Activated CD4-positive, alpha-beta memory T cell treated with anti-CD3 and anti-CD28 coated beads, Interleukin-2, amount 10 ng/mL, durations not matched to agents 7 days and 5 days (primary cell): ENCODE data around the gene CDKN2A. TPM values are rescaled to one million over a fixed set of nuclear protein-coding genes. Genes with fewer than 3 reads are reported as not detected.

Experiments used
- CTCF ChIA-PET: fragments of 350-600 bp; sonication (Branson Sonifier 250); formaldehyde crosslinking; loops from one replicate; lab custom pipeline; 2021; ENCODE audit warnings: antibody characterized with exemption, inconsistent platforms; lab: Charles Lee
- POLR2A ChIA-PET: fragments of 350-600 bp; sonication (Branson Sonifier 250); formaldehyde crosslinking; loops from one replicate; lab custom pipeline; 2021; ENCODE audit warnings: antibody characterized with exemption; lab: Charles Lee
- DNase-seq: peaks from one replicate; pipeline ENCODE4 v3.0.0-alpha.2; 2020
- H3K27ac Mint-ChIP-seq: one replicate; pipeline ENCODE4 v1.8.0; 2021; ENCODE audit warnings: mild to moderate bottlenecking, mixed read lengths
- H3K27me3 Mint-ChIP-seq: one replicate; pipeline ENCODE4 v1.8.0; 2021; ENCODE audit warnings: mixed read lengths
- H3K36me3 Mint-ChIP-seq: one replicate; pipeline ENCODE4 v1.8.0; 2021; ENCODE audit warnings: low read depth, mixed read lengths
- H3K4me1 Mint-ChIP-seq: one replicate; pipeline ENCODE4 v1.8.0; 2021; ENCODE audit warnings: mixed read lengths
- H3K4me3 Mint-ChIP-seq: one replicate; pipeline ENCODE4 v1.8.0; 2021; ENCODE audit warnings: mild to moderate bottlenecking, mixed read lengths
- H3K9me3 Mint-ChIP-seq: one replicate; pipeline ENCODE4 v1.8.0; 2021; ENCODE audit warnings: mixed read lengths
- total RNA-seq, 2 experiments: library from RNA; stranded (reverse); gene quantifications; one replicate each; pipeline ENCODE4 v1.2.3, GENCODE V29; 2021

CDKN2A gene
- total RNA-seq, 2 experiments from 2014 or later, result 19.4 to 23.2 TPM

DNA sequence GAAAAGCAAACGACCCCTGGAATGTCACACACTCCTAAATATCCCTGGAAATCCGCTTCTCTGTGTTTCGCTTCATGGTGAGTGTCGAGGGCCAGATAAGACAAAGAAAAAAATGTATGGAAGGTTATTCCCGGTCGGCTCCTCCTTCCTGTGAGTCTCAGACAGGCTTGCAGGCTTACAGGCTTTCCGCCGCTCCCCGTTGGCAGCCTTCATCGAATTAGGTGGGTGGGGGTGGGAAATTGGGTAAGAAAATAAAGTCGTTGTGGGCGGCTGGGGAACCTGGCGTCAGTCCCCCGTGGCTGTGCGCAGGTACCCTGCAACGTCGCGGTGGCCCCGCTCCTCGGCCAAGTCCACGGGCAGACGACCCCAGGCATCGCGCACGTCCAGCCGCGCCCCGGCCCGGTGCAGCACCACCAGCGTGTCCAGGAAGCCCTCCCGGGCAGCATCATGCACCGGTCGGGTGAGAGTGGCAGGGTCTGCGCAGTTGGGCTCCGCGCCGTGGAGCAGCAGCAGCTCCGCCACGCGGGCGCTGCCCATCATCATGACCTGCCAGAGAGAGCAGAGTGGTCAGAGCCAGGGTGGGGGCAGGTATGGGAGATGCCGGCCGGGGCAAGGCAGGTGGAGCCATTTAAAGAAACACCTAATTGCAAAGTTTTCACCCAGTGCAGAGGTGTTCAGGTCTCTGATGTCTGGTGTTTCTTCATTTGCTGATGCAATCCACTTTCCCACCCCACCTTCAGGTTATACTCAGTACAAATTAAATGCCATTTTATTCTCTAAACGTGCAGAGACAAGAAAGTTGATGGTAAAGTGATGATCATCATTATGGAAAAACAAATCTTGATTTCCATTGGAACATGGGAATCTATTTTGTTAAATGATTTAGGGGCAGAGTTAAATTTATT lies 11.8 kb upstream of the CDKN2A start:
- Mint-ChIP-seq H3K36me3 (peaks cover 21% of the 10 kb centered on the region), H3K9me3 (no peaks in the 10 kb centered on the region), H3K4me3 (peak overlapping the region; percentile 9), H3K27ac (no peak overlapping the region), H3K4me1 (peaks cover 33% of the 10 kb centered on the region), H3K27me3 (peaks cover 64% of the 10 kb centered on the region)
- no peak for DNase-seq
- CTCF ChIA-PET, result interaction anchor here (1.0 to 4.4 kb wide), 8 partner anchors 9 to 192 kb away, joined by 3 to 99 read pairs (median 41); partner anchors contain the start of genes CDKN2A and CDKN2B-AS1
- POLR2A ChIA-PET, result interaction anchor here (3.2 kb wide), 1 partner anchor 12 kb away, joined by 29 read pairs; the partner anchor contains the start of genes CDKN2A and CDKN2B-AS1

DNA sequence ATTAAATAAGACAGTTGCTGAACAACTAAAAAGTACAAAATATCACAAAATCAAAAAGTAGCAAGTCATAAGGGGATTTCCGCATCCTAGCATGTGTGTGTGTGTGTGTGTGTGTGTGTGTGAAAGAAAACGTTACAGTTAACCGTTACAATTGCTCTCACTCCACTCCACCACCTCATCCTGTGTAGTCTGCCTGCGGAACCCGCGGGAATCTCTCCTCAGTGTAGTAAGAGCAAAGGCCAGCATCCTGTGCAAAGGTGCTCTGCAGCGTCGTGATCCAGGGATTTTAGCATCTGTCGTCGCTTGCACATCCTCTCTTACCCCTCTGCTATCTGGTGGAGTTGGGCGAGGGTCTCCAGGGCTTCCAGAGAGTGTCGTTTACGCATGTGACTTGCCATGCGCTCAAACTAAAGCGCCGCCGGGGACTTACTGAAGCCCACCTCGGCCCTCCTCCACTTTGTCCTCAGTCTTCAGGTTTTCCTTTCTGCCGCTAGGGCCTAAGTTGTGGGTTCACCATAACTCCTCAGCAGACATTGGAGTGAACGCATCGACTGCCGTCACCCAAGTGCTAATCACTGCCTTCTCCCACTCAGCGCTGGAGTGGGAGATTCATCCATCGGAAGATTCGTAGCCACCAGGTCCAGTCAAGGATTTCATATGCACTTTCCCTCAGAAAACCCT lies 11.0 kb upstream of the CDKN2A start:
- ChIA-PET CTCF (no interaction called here), POLR2A (no interaction called here)
- peaks cover 31% of the 10 kb centered on the region for H3K4me1 Mint-ChIP-seq
- H3K9me3 Mint-ChIP-seq, result no peaks in the 10 kb centered on the region
- no peak overlapping the region for H3K27ac Mint-ChIP-seq
- DNase-seq, result no peak
- H3K27me3 Mint-ChIP-seq, result peaks cover 61% of the 10 kb centered on the region
- peaks cover 21% of the 10 kb centered on the region for H3K36me3 Mint-ChIP-seq
- peak overlapping the region; percentile 9 for H3K4me3 Mint-ChIP-seq

DNA sequence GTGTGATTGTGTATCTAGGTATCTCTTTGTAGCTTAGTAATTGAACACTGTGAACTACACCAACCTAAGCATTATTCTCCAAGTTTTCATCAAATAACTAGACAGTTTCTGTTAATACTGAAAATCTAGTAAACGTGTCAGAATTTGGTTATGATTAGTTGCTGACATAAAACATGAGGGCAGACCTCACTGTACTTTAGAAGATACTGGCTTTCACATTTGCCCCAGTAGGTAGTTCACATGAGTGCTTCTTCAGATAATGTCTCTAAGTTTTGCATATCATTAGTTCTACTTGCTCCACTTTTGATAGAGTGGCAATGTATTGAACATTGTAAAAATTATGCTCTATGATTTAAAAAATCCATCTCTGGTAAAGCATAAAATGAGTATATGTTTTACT lies 7.8 kb upstream of the CDKN2A start:
- CTCF ChIA-PET, result interaction anchor here (1.1 to 2.2 kb wide), 2 partner anchors 9 to 189 kb away, joined by 4 to 6 read pairs; no protein-coding TSS in a partner anchor
- POLR2A ChIA-PET, result no interaction called here
- Mint-ChIP-seq H3K4me1 (peaks cover 18% of the 10 kb centered on the region), H3K27ac (no peak overlapping the region), H3K9me3 (no peaks in the 10 kb centered on the region), H3K36me3 (peaks cover 21% of the 10 kb centered on the region), H3K27me3 (peaks cover 53% of the 10 kb centered on the region), H3K4me3 (no peak overlapping the region)
- DNase-seq, result no peak

DNA sequence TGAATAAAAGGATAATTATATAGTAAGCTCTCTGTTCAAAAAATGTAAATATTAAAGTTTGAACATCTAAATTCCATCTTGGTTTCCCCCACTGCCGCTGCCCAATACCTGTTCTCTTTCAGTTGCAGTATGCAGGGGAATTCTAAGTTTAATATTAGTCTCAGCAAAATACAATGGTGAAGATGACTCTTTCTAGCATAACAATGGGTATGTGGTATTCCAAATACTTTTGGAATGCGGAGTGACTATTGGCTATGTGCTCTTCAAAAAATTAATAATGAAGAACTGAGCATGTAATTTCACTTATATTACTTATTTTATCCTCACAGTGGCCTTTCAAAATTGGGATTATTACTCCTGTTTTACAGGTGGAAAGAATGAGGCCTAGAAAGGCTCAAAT lies 3.8 kb upstream of the CDKN2A start:
- peaks cover 6% of the 10 kb centered on the region for H3K36me3 Mint-ChIP-seq
- CTCF ChIA-PET, result interaction anchor here (8.3 kb wide), 1 partner anchor 10 kb away, joined by 72 read pairs; the partner anchor contains the start of gene CDKN2B
- H3K4me1 Mint-ChIP-seq, result peaks cover 23% of the 10 kb centered on the region
- POLR2A ChIA-PET, result interaction anchor here (1.3 kb wide), 1 partner anchor 11 kb away, joined by 6 read pairs; the partner anchor contains the start of gene CDKN2B
- no peak for DNase-seq
- no peak overlapping the region for H3K27ac Mint-ChIP-seq
- H3K9me3 Mint-ChIP-seq, result no peaks in the 10 kb centered on the region
- H3K4me3 Mint-ChIP-seq, result no peak overlapping the region
- H3K27me3 Mint-ChIP-seq, result peaks cover 32% of the 10 kb centered on the region

DNA sequence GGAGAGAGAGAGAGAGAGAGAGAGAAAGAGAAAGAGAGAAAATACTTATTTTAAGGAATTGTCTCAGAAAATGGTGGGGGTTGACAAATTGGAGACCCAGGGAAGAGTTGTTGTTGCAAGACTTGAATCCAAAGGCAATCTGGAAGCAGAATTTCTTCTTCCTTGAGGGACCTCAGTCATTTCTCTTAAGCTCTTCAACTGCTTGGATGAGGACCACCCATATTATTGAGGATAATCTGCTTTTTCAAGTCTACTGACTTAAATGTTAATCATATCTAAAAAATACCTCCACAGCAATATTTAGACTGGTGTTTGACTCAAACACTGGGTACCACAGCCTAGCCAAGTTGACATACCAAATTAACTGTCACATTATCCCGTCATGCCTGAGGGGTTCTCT lies 3.3 kb upstream of the CDKN2A start:
- Mint-ChIP-seq H3K9me3 (no peaks in the 10 kb centered on the region), H3K4me3 (no peak overlapping the region), H3K27me3 (peaks cover 29% of the 10 kb centered on the region), H3K27ac (no peak overlapping the region), H3K36me3 (peaks cover 6% of the 10 kb centered on the region), H3K4me1 (peaks cover 25% of the 10 kb centered on the region)
- ChIA-PET CTCF (interaction anchor here (8.3 kb wide), 1 partner anchor 11 kb away, joined by 72 read pairs; the partner anchor contains the start of gene CDKN2B), POLR2A (interaction anchor here (1.3 kb wide), 1 partner anchor 11 kb away, joined by 6 read pairs; the partner anchor contains the start of gene CDKN2B)
- DNase-seq, result no peak

DNA sequence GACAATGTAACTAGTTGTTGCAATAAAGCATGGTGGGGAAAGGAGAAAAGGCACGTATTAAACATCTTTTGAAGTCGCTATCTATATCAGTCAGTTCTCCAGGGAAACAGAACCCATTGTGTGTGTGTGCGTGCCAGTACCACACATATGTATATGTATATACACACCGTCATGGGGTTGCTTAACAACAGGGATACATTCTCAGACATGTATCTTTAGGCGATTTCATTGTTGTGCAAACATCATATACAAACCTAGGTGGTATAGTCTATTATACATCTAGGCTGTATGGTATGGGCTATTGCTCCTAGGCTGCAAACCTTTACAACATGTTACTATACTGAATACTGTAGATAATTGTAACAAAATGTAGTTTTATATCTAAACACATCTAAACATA lies 2.7 kb upstream of the CDKN2A start:
- Mint-ChIP-seq H3K27ac (no peak overlapping the region), H3K9me3 (no peaks in the 10 kb centered on the region), H3K27me3 (peaks cover 24% of the 10 kb centered on the region), H3K36me3 (peaks cover 6% of the 10 kb centered on the region), H3K4me3 (peak overlapping the region; percentile 96), H3K4me1 (peaks cover 25% of the 10 kb centered on the region)
- CTCF ChIA-PET, result interaction anchor here (8.3 kb wide), 1 partner anchor 11 kb away, joined by 72 read pairs; the partner anchor contains the start of gene CDKN2B
- POLR2A ChIA-PET, result interaction anchor here (1.3 kb wide), 1 partner anchor 12 kb away, joined by 6 read pairs; the partner anchor contains the start of gene CDKN2B
- no peak for DNase-seq

DNA sequence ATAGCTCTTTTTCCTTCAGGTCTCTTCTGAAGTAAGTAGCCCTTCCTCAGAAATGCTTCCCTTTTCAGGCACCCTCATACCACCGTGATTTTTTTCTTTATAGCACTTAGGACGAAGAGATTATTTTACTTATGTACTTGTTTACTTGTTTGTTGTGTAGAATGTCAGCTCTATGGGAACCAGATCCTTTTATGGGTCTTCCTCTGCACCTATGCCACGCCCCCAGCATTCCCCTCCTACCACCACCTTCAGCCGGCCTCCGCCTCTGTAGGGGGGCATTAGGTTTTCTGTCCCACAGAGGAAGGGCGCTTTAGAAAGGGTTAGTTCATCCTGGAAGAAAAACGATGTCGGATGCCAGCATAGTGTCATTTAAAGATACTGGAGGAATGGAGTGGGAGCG lies 2.2 kb upstream of the CDKN2A start:
- Mint-ChIP-seq H3K27me3 (peaks cover 20% of the 10 kb centered on the region), H3K36me3 (peaks cover 6% of the 10 kb centered on the region), H3K4me3 (peak overlapping the region; percentile 96), H3K27ac (no peak overlapping the region), H3K4me1 (peaks cover 27% of the 10 kb centered on the region), H3K9me3 (no peaks in the 10 kb centered on the region)
- ChIA-PET CTCF (interaction anchor here (8.3 kb wide), 1 partner anchor 12 kb away, joined by 72 read pairs; the partner anchor contains the start of gene CDKN2B), POLR2A (interaction anchor here (1.1 to 2.4 kb wide), 2 partner anchors 84 to 142 kb away, joined by 3 to 7 read pairs; no protein-coding TSS in a partner anchor)
- DNase-seq, result no peak

DNA sequence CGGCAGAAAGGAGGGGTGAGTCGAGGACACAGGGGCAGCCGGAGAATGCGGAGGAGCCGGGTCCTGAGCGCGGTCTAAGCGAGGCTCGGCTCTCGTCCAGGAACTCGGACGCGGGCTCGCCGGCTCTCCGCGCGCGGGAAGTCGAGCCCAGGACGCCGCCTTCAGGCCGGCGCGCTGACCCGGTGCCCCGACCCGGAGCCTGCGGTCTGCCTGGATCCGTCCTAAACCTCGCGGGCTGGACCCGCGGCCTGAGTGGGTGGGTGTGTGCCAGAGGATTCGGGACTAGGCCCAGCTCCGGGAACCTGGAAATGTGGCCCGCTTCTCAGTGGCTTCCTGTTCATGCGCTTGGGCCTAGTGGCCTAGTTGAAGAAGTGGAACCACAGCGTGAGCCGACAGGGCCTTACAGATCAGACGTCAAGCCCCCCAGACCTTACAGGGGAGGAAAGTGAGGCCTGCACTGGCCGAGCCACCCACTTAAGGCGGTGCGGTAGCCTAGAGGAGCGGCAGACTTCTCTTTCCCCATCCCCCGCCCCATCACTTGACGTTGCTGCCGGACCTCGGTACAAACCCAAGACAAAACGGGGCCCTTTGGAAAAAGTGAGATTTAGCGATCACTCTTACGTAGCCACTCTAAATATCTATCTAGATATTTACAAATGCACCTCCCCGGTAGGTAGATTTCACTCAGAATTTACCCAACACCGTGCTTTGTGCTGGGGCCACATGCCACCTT lies 1.6 kb upstream of the CDKN2A start:
- peak overlapping the region; percentile 98 for H3K27ac Mint-ChIP-seq
- CTCF ChIA-PET, result interaction anchor here (1.0 to 8.3 kb wide), 4 partner anchors 12 to 182 kb away, joined by 3 to 72 read pairs (median 6); partner anchors contain the start of gene CDKN2B
- POLR2A ChIA-PET, result interaction anchor here (1.0 to 4.0 kb wide), 16 partner anchors 7 to 192 kb away, joined by 3 to 29 read pairs (median 4); partner anchors contain the start of gene CDKN2B

DNA sequence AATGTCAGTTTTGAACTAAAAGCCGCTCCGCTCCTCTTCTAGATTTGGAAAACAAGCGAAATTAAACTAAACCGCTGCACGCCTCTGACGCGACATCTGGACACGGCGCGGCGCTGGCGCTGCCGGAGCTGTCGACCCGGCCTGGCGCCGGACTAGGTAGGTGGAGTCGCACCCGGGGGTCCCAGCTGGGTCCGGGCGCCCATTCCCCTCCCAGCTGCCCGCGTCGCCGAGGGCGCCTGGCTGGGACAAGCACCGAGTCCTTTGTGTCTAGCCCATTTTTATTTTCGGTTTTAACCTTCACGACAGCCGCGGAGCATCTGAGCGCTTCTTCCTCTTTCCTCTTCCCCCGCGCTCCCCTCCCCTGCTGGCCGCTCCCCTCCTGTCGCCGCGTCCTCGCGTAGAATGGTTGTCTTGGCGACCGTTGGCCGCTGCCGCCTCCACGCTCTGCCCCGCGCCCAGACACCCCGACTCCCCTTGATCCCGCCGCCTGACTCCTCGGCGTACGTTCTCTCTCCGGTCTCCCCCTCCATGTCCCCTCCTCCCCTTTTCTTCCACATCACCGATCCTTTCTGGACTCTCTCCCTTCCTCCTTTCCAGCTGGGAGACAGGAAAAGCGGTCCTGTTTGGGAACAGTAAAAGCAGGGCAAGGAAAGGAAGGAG lies 944 bp upstream of the CDKN2A start:
- ChIA-PET POLR2A (interaction anchor here (0.6 to 4.0 kb wide), 28 partner anchors 8 to 192 kb away, joined by 3 to 29 read pairs (median 4); partner anchors contain the start of gene CDKN2B), CTCF (interaction anchor here (0.8 to 8.3 kb wide), 9 partner anchors 9 to 181 kb away, joined by 3 to 72 read pairs (median 3); partner anchors contain the start of gene CDKN2B)
- peak overlapping the region; percentile 96 for H3K4me3 Mint-ChIP-seq
- peaks cover 12% of the 10 kb centered on the region for H3K27me3 Mint-ChIP-seq
- H3K4me1 Mint-ChIP-seq, result peaks cover 36% of the 10 kb centered on the region
- peak overlapping the region; percentile 98 for H3K27ac Mint-ChIP-seq
- H3K36me3 Mint-ChIP-seq, result peaks cover 9% of the 10 kb centered on the region
- DNase-seq, result peak; percentile 89
- H3K9me3 Mint-ChIP-seq, result no peaks in the 10 kb centered on the region

More for the DNA sequence above, 1.6 kb upstream of the CDKN2A start:
- Mint-ChIP-seq H3K4me1 (peaks cover 32% of the 10 kb centered on the region), H3K27me3 (peaks cover 16% of the 10 kb centered on the region), H3K9me3 (no peaks in the 10 kb centered on the region), H3K36me3 (peaks cover 6% of the 10 kb centered on the region), H3K4me3 (peak overlapping the region; percentile 96)
- peak; percentile 36 for DNase-seq

DNA sequence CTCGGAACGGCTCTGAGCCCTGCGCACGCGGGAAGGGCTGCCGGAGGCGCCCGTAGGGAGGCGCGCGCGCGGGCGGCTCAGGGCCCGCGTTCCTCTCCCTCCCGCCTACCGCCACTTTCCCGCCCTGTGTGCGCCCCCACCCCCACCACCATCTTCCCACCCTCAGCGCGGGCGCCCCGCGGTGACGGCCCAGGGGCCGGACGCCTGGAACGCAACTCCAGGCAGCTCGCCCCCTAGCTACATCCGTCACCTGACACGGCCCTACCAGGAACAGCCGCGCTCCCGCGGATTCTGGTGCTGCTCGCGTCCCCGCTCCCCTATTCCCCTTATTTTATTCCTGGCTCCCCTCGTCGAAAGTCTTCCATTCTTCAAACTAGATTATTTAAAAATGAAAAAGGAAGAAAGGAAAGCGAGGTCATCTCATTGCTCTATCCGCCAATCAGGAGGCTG lies 389 bp upstream of the CDKN2A start, which contains the start of gene CDKN2B-AS1:
TSS of gene CDKN2B-AS1 (plus strand) at position 236 of the 450 bp plus-strand sequence.
- Mint-ChIP-seq H3K4me3 (peak within 1 kb of the TSS; percentile 96), H3K27ac (peak within 1 kb of the TSS; percentile 98), H3K9me3 (no peaks in the 10 kb centered on the region), H3K27me3 (peaks cover 12% of the 10 kb centered on the region), H3K36me3 (peaks cover 15% of the 10 kb centered on the region), H3K4me1 (peaks cover 36% of the 10 kb centered on the region)
- POLR2A ChIA-PET, result interaction anchor here (0.6 to 4.0 kb wide), 30 partner anchors 8 to 191 kb away, joined by 3 to 29 read pairs (median 4); partner anchors contain the start of gene CDKN2B
- CTCF ChIA-PET, result interaction anchor here (0.8 to 8.3 kb wide), 12 partner anchors 8 to 193 kb away, joined by 3 to 72 read pairs (median 4); partner anchors contain the start of gene CDKN2B
- peak; percentile 66 for DNase-seq

DNA sequence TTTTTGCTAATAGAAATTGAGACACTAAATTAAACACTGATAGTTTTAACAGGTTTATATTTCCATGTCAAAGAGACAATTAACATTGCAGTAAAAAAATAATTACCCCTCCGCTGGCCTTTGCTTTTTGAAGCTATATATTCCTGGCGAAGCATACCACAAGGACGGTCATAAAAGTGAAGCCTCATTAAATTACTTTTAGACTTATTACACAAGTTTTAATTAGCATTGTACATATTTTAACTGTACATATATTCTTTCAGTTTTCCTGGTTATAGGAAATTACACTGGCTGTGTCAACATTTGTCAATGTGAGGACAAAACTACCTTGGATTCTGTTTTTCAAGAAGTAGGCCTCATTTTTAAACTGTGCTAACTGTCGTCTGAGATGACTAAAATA lies 1.2 kb downstream of the CDKN2A start:
- Mint-ChIP-seq H3K4me1 (peaks cover 40% of the 10 kb centered on the region), H3K9me3 (no peaks in the 10 kb centered on the region), H3K27me3 (peaks cover 21% of the 10 kb centered on the region), H3K27ac (peak overlapping the region; percentile 73), H3K4me3 (peak overlapping the region; percentile 96), H3K36me3 (peaks cover 23% of the 10 kb centered on the region)
- no peak for DNase-seq
- POLR2A ChIA-PET, result interaction anchor here (1.4 to 4.0 kb wide), 4 partner anchors 15 to 190 kb away, joined by 3 to 29 read pairs (median 12); partner anchors contain the start of gene CDKN2B
- CTCF ChIA-PET, result interaction anchor here (1.4 to 8.3 kb wide), 5 partner anchors 12 to 179 kb away, joined by 4 to 72 read pairs (median 6); partner anchors contain the start of gene CDKN2B
